ENCODE results near the gene SEPTIN11.

The SEPTIN11 gene

GRCh38 chr4:76949276-76950051 is at the start of gene SEPTIN11:
SEPTIN11 (plus strand) TSS chr4:76949752; CDS start chr4:76949904, 152 bp downstream.
- FAIRE-seq (no peak), DNase-seq (ENCODE audit: insufficient read length, low spot score) (peak; percentile 72)
- TF ChIP-seq, protein P1, sequence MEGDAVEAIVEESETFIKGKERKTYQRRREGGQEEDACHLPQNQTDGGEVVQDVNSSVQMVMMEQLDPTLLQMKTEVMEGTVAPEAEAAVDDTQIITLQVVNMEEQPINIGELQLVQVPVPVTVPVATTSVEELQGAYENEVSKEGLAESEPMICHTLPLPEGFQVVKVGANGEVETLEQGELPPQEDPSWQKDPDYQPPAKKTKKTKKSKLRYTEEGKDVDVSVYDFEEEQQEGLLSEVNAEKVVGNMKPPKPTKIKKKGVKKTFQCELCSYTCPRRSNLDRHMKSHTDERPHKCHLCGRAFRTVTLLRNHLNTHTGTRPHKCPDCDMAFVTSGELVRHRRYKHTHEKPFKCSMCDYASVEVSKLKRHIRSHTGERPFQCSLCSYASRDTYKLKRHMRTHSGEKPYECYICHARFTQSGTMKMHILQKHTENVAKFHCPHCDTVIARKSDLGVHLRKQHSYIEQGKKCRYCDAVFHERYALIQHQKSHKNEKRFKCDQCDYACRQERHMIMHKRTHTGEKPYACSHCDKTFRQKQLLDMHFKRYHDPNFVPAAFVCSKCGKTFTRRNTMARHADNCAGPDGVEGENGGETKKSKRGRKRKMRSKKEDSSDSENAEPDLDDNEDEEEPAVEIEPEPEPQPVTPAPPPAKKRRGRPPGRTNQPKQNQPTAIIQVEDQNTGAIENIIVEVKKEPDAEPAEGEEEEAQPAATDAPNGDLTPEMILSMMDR (IDR thresholded peaks at IDR 0.05; ENCODE audit: insufficient read depth, missing control alignments): no peak

DNA sequence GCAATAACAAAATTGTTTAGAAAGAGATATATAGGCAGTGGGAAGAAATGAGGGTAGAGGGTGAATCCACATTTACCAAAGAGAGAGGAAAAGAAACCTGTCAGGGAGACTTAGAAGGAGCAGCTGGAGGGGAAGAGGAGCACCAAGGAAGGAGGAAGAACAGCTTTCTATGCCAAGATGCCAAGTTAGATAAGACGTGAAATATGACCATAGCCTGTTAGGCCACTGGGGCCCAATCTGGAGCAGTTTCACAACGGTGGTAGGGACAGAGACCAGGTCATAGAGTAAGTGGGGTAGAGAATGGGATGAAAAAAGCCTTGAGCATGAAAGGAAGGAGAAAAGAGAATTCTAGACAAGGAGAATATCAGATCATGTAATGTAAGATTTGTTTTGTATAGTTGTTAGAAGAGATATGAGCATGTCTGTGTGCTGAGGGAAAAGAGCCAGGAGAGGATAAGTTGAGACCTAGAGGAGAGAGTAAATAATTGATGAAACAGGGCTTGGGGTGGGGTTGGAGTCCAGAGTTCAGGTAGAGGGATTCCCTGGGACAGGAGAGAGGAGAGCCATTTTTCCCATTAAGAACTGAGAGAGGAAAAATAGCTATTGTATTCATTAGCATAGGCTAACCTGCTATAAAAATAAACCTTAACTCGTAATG is 47.2 kb upstream of the SEPTIN11 start:
- FAIRE-seq (no peak), DNase-seq (ENCODE audit: insufficient read length, low spot score) (no peak)
- TF ChIP-seq, protein P1 (IDR thresholded peaks at IDR 0.05; ENCODE audit: insufficient read depth, missing control alignments): no peak

DNA sequence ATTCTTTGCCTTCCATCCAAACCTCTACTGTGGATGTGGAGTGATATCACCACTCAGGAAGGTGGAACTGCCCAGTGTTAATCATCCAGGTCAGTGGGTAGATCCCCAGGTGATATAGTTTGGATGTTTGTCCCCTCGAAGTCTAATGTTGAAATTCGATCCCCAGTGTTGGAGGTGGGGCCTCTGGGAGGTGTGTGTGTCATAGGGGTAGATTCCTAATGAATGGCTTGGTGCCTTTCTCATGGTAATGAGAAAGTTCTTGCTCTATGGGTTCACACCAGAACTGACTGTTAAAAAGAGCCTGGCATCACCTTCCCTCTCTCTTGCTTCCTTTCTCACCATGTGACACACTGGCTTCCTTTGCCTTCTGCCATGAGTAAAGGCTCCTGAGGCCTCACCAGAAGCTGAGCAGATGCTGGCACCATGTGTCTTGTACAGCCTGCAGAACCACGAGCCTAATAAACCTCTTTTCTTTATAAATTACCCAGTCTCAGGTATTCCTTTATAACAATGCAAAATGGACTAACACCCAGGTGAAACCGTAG is 44.8 kb upstream of the SEPTIN11 start:
- FAIRE-seq (no peak), DNase-seq (ENCODE audit: insufficient read length, low spot score) (no peak)
- TF ChIP-seq, protein P1 (IDR thresholded peaks at IDR 0.05; ENCODE audit: insufficient read depth, missing control alignments): no peak

- TF ChIP-seq, protein P1 (IDR thresholded peaks at IDR 0.05; ENCODE audit: insufficient read depth, missing control alignments): no peak
- no peak for FAIRE-seq
- no peak for DNase-seq (ENCODE audit: insufficient read length, low spot score)
Observed at GRCh38 chr4:76905521-76905920, 44.0 kb upstream of the SEPTIN11 start.

GRCh38 chr4:76909711-76910110 is 39.8 kb upstream of the SEPTIN11 start:
- FAIRE-seq: no peak

GRCh38 chr4:76920715-76921114 is 28.8 kb upstream of the SEPTIN11 start:
- TF ChIP-seq, protein P1 (IDR thresholded peaks at IDR 0.05; ENCODE audit: insufficient read depth, missing control alignments): no peak
- no peak for FAIRE-seq
- DNase-seq (ENCODE audit: insufficient read length, low spot score): no peak

More at GRCh38 chr4:76909711-76910110, 39.8 kb upstream of the SEPTIN11 start:
- TF ChIP-seq, protein P1 (IDR thresholded peaks at IDR 0.05; ENCODE audit: insufficient read depth, missing control alignments): no peak
- DNase-seq (ENCODE audit: insufficient read length, low spot score): no peak
